ENCODE results near the gene NAAA.

Gene NAAA

GRCh38 chr4:75880278-75880677, 60.5 kb downstream of the NAAA start:
- no peak overlapping the region for H3K27ac ChIP-seq
- TF ChIP-seq ZFX (IDR thresholded peaks at IDR 0.05; ENCODE audit: borderline replicate concordance) = no peak
- TF ChIP-seq, protein P1, sequence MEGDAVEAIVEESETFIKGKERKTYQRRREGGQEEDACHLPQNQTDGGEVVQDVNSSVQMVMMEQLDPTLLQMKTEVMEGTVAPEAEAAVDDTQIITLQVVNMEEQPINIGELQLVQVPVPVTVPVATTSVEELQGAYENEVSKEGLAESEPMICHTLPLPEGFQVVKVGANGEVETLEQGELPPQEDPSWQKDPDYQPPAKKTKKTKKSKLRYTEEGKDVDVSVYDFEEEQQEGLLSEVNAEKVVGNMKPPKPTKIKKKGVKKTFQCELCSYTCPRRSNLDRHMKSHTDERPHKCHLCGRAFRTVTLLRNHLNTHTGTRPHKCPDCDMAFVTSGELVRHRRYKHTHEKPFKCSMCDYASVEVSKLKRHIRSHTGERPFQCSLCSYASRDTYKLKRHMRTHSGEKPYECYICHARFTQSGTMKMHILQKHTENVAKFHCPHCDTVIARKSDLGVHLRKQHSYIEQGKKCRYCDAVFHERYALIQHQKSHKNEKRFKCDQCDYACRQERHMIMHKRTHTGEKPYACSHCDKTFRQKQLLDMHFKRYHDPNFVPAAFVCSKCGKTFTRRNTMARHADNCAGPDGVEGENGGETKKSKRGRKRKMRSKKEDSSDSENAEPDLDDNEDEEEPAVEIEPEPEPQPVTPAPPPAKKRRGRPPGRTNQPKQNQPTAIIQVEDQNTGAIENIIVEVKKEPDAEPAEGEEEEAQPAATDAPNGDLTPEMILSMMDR (IDR thresholded peaks at IDR 0.05) = no peak

GRCh38 chr4:75878246-75878756, 62.5 kb downstream of the NAAA start:
- TF ChIP-seq ZFX (IDR thresholded peaks at IDR 0.05; ENCODE audit: borderline replicate concordance) = no peak
- TF ChIP-seq, protein P1 (IDR thresholded peaks at IDR 0.05) = no peak
- no peak overlapping the region for H3K27ac ChIP-seq

- no peak overlapping the region for H3K27ac ChIP-seq
- TF ChIP-seq ZFX (IDR thresholded peaks at IDR 0.05; ENCODE audit: borderline replicate concordance) = no peak
- TF ChIP-seq, protein P1 (IDR thresholded peaks at IDR 0.05) = no peak
These were observed 64.6 kb downstream of the NAAA start for GRCh38 chr4:75876218-75876617.

DNA sequence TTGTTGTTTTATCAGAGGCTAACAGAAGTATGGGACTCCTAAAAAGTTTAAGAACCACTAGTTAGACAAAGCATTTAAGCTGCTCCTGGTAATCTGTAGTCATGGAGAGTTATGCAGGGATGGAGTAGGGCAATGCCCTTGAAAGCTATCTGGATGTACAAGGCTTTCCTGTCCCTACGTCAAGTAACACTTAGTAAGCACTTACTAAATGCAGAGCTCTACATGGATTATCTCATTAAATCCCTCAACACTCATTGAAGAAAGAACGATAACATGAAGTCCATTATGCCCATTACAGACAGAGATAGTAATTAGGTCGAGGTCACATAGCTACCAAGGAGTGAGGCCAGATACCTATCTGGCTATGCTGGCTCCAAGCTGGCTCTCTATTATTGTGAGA, 71.7 kb downstream of the NAAA start:
- TF ChIP-seq ZFX (IDR thresholded peaks at IDR 0.05; ENCODE audit: borderline replicate concordance) = no peak
- TF ChIP-seq, protein P1 (IDR thresholded peaks at IDR 0.05) = no peak
- H3K27ac ChIP-seq = no peak overlapping the region

- no peak overlapping the region for H3K27ac ChIP-seq
- no peak for TF ChIP-seq ZFX (IDR thresholded peaks at IDR 0.05; ENCODE audit: borderline replicate concordance)
- TF ChIP-seq, protein P1 (IDR thresholded peaks at IDR 0.05) = no peak
These were observed 73.7 kb downstream of the NAAA start for GRCh38 chr4:75867130-75867529.
